PC-9 (cell line): Measurements from ENCODE around the gene ASIP. TPM values are rescaled to one million over a fixed set of nuclear protein-coding genes. Genes with fewer than 3 reads are reported as not detected.

ENCODE experiments used
- BruUV-seq: library from RNA; stranded (reverse); fragments of 400-500 nt; replicated peaks from 2 replicates; lab custom pipeline; 2021; lab: Mats Ljungman, UMichigan
- CTCF ChIA-PET: fragments of 300-600 bp; sonication (Branson Sonifier 250); formaldehyde crosslinking; loops from one replicate; lab custom pipeline; 2022; ENCODE audit warnings: antibody characterized with exemption; lab: Charles Lee
- POLR2A ChIA-PET: fragments of 300-600 bp; sonication (Branson Sonifier 250); formaldehyde crosslinking; loops from one replicate; lab custom pipeline; 2022; ENCODE audit warnings: antibody characterized with exemption; ENCODE audit not compliant: unreplicated experiment; lab: Charles Lee
- DNase-seq, 2 experiments: peaks; one replicate each; pipeline versions ENCODE4 v3.0.0 to v3.0.0-alpha.2; 2015 to 2022; ENCODE audit warnings: mixed read lengths in 1 of 2
- H2AFZ ChIP-seq: fragments of 200-600 bp; sonication (generic); 2 replicates; pipeline ENCODE4 v1.8.1; 2017; ENCODE audit warnings: antibody characterized with exemption
- H3F3A ChIP-seq: fragments of 200-600 bp; sonication (generic); 2 replicates; pipeline ENCODE4 v1.8.1; 2017; ENCODE audit warnings: antibody characterized with exemption, mild to moderate bottlenecking, low read depth; ENCODE audit not compliant: insufficient read depth
- H3K27ac ChIP-seq: fragments of 200-600 bp; sonication (generic); 2 replicates; pipeline ENCODE4 v1.6.1; 2016; ENCODE audit warnings: mixed run types
- H3K27me3 ChIP-seq: fragments of 200-600 bp; sonication (generic); 2 replicates; pipeline ENCODE4 v1.6.1; 2016; ENCODE audit warnings: low read depth, mixed run types; ENCODE audit not compliant: insufficient read depth
- H3K36me3 ChIP-seq: fragments of 200-600 bp; sonication (generic); 2 replicates; pipeline ENCODE4 v1.6.1; 2016; ENCODE audit warnings: low read depth, mixed run types
- H3K4me1 ChIP-seq: fragments of 200-600 bp; sonication (generic); replicated peaks from 2 replicates; pipeline ENCODE4 v1.6.1; 2016; ENCODE audit warnings: mixed run types; ENCODE audit not compliant: insufficient read depth
- H3K4me2 ChIP-seq: fragments of 200-600 bp; sonication (generic); 2 replicates; pipeline ENCODE4 v1.6.1; 2017; ENCODE audit warnings: mixed run types
- H3K4me3 ChIP-seq: fragments of 200-600 bp; sonication (generic); 2 replicates; pipeline ENCODE4 v1.6.1; 2016; ENCODE audit warnings: mixed run types
- H3K79me2 ChIP-seq: fragments of 200-600 bp; sonication (generic); 2 replicates; pipeline ENCODE4 v1.6.1; 2017; ENCODE audit warnings: low read depth, mixed run types
- H3K9me2 ChIP-seq: fragments of 200-600 bp; sonication (generic); 2 replicates; pipeline ENCODE4 v1.8.1; 2017; ENCODE audit warnings: mild to moderate bottlenecking; ENCODE audit not compliant: insufficient read depth
- H3K9me3 ChIP-seq: fragments of 200-600 bp; sonication (generic); 2 replicates; pipeline ENCODE4 v1.8.1; 2016; ENCODE audit warnings: low read depth; ENCODE audit not compliant: insufficient read depth
- H4K20me1 ChIP-seq: fragments of 200-600 bp; sonication (generic); 2 replicates; pipeline ENCODE4 v1.8.1; 2017; ENCODE audit not compliant: insufficient read depth
- EZH2 ChIP-seq: fragments of 200-600 bp; sonication (generic); IDR thresholded peaks from 2 replicates; pipeline ENCODE4 v1.8.0; 2017; ENCODE audit warnings: antibody characterized with exemption, low read depth
- intact Hi-C: fragments of 100-400 bp; cut with micrococcal nuclease; formaldehyde crosslinking; loops from one replicate; pipeline ENCODE4 v1.10.0; 2022; ENCODE audit not compliant: unreplicated experiment
- total RNA-seq: library from RNA; stranded (reverse); gene quantifications from 2 replicates; pipeline ENCODE4 v1.2.3, GENCODE V29; 2021
- TF ChIP-seq, protein P1 (sequence below): fragments of 200-600 bp; sonication (generic); conservative IDR thresholded peaks from 2 replicates; pipeline ENCODE4 v1.6.1; 2017; ENCODE audit warnings: mixed run types, antibody characterized with exemption, mild to moderate bottlenecking, moderate library complexity

Gene ASIP
- total RNA-seq, 1 experiment from 2014 or later: not detected

DNA sequence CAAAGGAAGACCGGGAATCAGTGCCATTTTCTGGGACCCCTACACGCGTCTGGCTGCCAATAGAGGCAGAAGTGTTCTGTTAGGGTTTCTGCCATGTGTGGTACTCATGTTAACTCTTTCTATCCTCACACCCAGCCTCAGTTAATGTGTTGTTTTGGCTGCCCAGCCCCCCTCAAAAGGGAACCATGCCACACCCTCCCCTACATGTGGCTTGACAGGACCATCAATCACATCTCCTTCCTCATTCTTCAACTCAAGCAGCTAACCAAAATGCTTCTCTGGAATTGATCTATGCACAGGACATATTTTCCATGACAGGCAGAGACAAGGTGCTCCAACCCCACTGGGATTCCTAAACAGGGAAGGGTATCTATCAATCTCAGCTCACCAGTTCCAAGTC lies 40.0 kb downstream of the ASIP start:
- Histone ChIP-seq H3K9me3 (no peaks in the 10 kb centered on the region), H3K27ac (no peak overlapping the region), H3K9me2 (no peaks in the 10 kb centered on the region), H3F3A (no peaks in the 10 kb centered on the region; the same call in 1 of the 2 replicates), H3K79me2 (no peaks in the 10 kb centered on the region), H3K4me2 (no peak overlapping the region), H2AFZ (no peak overlapping the region), H3K4me1 (no peaks in the 10 kb centered on the region), H3K36me3 (peaks cover 32% of the 10 kb centered on the region), H3K27me3 (no peaks in the 10 kb centered on the region), H4K20me1 (no peaks in the 10 kb centered on the region), H3K4me3 (no peak overlapping the region)
- DNase-seq: no peak
- intact Hi-C loops: no loop called here
- TF ChIP-seq, protein P1, sequence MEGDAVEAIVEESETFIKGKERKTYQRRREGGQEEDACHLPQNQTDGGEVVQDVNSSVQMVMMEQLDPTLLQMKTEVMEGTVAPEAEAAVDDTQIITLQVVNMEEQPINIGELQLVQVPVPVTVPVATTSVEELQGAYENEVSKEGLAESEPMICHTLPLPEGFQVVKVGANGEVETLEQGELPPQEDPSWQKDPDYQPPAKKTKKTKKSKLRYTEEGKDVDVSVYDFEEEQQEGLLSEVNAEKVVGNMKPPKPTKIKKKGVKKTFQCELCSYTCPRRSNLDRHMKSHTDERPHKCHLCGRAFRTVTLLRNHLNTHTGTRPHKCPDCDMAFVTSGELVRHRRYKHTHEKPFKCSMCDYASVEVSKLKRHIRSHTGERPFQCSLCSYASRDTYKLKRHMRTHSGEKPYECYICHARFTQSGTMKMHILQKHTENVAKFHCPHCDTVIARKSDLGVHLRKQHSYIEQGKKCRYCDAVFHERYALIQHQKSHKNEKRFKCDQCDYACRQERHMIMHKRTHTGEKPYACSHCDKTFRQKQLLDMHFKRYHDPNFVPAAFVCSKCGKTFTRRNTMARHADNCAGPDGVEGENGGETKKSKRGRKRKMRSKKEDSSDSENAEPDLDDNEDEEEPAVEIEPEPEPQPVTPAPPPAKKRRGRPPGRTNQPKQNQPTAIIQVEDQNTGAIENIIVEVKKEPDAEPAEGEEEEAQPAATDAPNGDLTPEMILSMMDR: no peak
- TF ChIP-seq EZH2: no peak
- ChIA-PET CTCF (no interaction called here), POLR2A (no interaction called here)
- no TSS peak for BruUV-seq

DNA sequence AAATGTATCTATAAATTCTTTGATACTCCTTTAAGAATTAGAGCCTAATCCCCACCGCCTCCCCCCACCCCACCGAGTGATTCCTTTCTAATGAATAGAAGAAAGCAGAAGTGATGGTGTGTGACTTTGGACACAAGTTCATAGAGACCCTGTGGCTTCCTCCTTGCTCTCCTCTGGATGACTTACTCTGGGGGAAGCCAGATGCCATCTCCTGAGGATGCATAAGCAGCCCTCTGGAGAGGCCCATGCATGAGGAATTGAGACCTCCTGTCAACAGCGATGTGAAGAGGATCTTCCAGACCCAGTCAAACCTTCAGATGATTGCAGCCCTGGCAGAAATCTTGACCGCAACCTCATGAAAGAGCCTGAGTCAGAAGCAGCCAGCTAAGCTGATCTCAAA lies 40.8 kb downstream of the ASIP start:
- H3K27me3 ChIP-seq: no peaks in the 10 kb centered on the region
- H3K36me3 ChIP-seq: peaks cover 31% of the 10 kb centered on the region
- no peaks in the 10 kb centered on the region for H3K79me2 ChIP-seq
- no peaks in the 10 kb centered on the region for H3K9me3 ChIP-seq
- TF ChIP-seq, protein P1: no peak
- TF ChIP-seq EZH2: no peak
- no peak overlapping the region for H3K4me3 ChIP-seq
- H2AFZ ChIP-seq: no peak overlapping the region
- H3K4me2 ChIP-seq: no peak overlapping the region
- H4K20me1 ChIP-seq: no peaks in the 10 kb centered on the region
- CTCF ChIA-PET: no interaction called here
- intact Hi-C loops: no loop called here
- POLR2A ChIA-PET: no interaction called here
- no peaks in the 10 kb centered on the region for H3K4me1 ChIP-seq
- no peak overlapping the region for H3K27ac ChIP-seq
- no peak for DNase-seq
- H3K9me2 ChIP-seq: no peaks in the 10 kb centered on the region
- BruUV-seq: no TSS peak
- no peaks in the 10 kb centered on the region; the same call in 1 of the 2 replicates for H3F3A ChIP-seq

DNA sequence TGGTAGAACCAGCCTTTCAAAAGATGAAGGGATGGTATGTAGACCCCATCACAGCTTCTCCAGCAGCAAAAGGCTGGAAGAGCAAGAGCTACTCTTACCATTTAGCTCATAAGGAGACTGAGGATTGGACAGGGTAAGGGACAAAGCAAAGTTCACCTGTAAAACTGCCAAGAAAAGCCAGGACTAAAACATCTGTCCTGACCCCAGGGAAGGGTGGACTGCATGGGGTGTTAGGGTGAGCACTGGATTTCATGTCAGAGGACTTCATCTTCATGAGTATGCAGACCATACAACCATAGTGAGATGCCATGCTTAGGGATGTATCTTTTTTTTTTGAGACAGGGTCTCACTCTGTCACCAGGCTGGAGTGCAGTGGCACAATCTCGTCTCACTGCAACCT lies 42.6 kb downstream of the ASIP start:
- H3K4me2 ChIP-seq: no peak overlapping the region
- no peak overlapping the region for H3K4me3 ChIP-seq
- intact Hi-C loops: no loop called here
- H3K9me3 ChIP-seq: no peaks in the 10 kb centered on the region
- no peak overlapping the region for H3K27ac ChIP-seq
- no peaks in the 10 kb centered on the region for H3K27me3 ChIP-seq
- ChIA-PET CTCF (no interaction called here), POLR2A (no interaction called here)
- no peaks in the 10 kb centered on the region for H4K20me1 ChIP-seq
- H3K79me2 ChIP-seq: no peaks in the 10 kb centered on the region
- peaks cover 28% of the 10 kb centered on the region for H3K36me3 ChIP-seq
- no peaks in the 10 kb centered on the region for H3K4me1 ChIP-seq
- BruUV-seq: no TSS peak
- no peaks in the 10 kb centered on the region for H3K9me2 ChIP-seq
- TF ChIP-seq EZH2: no peak
- TF ChIP-seq, protein P1: no peak
- H2AFZ ChIP-seq: no peak overlapping the region
- DNase-seq: no peak
- no peaks in the 10 kb centered on the region; the same call in 1 of the 2 replicates for H3F3A ChIP-seq
